GM12891 (cell line): ENCODE measurements around the gene ACTG2.

Experiments
- DNase-seq: peaks from one replicate; pipeline ENCODE4 v3.0.0; 2011; ENCODE audit warnings: low spot score; ENCODE audit not compliant: insufficient read length
- FAIRE-seq: peaks from 2 replicates; lab custom pipeline; 2011; peaks lifted over from hg19 to GRCh38; lab: Jason Lieb, UNC
- PAX5 ChIP-seq: IDR thresholded peaks from 2 replicates; pipeline ENCODE4 v1.6.1; 2011; ENCODE audit warnings: low read length, moderate library complexity, mild to moderate bottlenecking; ENCODE audit not compliant: insufficient read depth, severe bottlenecking
- POLR2A ChIP-seq: IDR thresholded peaks from 2 replicates; pipeline ENCODE4 v1.6.1; 2011; ENCODE audit warnings: low read depth, low read length, control low read depth
- POLR2AphosphoS5 ChIP-seq: IDR thresholded peaks from 2 replicates; pipeline ENCODE4 v1.6.1; 2011; ENCODE audit warnings: low read depth, low read length, control low read depth
- POU2F2 ChIP-seq: IDR thresholded peaks from 2 replicates; pipeline ENCODE4 v1.6.1; 2011; ENCODE audit warnings: low read depth, mild to moderate bottlenecking, control low read depth, low read length, moderate library complexity
- SPI1 ChIP-seq: IDR thresholded peaks from 2 replicates; pipeline ENCODE4 v1.6.1; 2011; ENCODE audit warnings: low read depth, low read length, control low read depth
- TAF1 ChIP-seq: IDR thresholded peaks from 2 replicates; pipeline ENCODE4 v1.6.1; 2011; ENCODE audit warnings: low read depth, low read length, control low read depth

The ACTG2 gene

GRCh38 chr2:73922681-73923080 is 29.9 kb downstream of the ACTG2 start:
- FAIRE-seq (peak; percentile 31), DNase-seq (no peak)
- no peak for TF ChIP-seq TAF1
- no peak for TF ChIP-seq POLR2AphosphoS5
- no peak for TF ChIP-seq POLR2A
- no peak for TF ChIP-seq PAX5
- no peak for TF ChIP-seq SPI1
- no peak for TF ChIP-seq POU2F2

- FAIRE-seq (no peak), DNase-seq (no peak)
- TF ChIP-seq SPI1 (no peak), POLR2AphosphoS5 (no peak), POLR2A (no peak), POU2F2 (no peak), PAX5 (no peak), TAF1 (no peak)
These were observed 32.4 kb downstream of the ACTG2 start for GRCh38 chr2:73925033-73925704.

DNA sequence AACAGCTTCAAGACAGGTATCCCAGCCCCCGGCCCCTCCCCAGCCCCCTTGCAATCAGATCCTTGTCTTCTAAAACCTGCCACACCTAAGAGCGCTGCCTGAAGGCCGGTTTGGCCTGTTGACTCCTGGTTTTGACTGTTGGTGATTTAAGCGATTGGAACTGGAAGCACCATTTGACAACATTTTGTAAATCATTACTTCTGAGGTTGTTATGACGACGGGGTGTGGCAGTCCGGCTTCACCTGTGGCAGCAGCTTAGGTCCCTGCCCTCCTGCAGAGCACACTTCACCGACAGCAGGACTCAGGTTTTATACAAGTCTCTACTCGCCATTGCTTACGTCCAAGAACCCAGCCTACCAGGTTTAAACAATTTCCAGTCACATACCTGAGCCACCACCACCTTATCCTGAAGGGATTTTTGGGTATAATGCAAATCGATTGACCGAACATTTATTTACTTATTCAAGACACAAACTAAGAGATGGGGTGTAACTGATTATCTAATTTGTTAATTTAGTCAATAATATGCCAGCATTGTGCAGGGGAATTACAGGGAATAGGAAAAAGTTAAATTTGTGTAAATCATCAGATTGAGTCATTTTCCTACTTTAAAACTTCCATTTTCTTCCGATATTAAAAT is 33.2 kb downstream of the ACTG2 start:
- FAIRE-seq (peak; percentile 60), DNase-seq (no peak)
- no peak for TF ChIP-seq POLR2AphosphoS5
- TF ChIP-seq TAF1: no peak
- TF ChIP-seq POU2F2: no peak
- TF ChIP-seq POLR2A: no peak
- no peak for TF ChIP-seq SPI1
- TF ChIP-seq PAX5: no peak

- TF ChIP-seq SPI1 (peak; percentile 93), POLR2A (peak; percentile 96), TAF1 (peak; percentile 91), POU2F2 (peak; percentile 82; the same call in 1 of the 2 replicates), POLR2AphosphoS5 (peak; percentile 97), PAX5 (peak; percentile 27)
- DNase-seq (peak; percentile 82), FAIRE-seq (peak; percentile 100)
These were observed 33.9 kb downstream of the ACTG2 start, which contains the start of gene DGUOK for GRCh38 chr2:73926493-73927327. Gene DGUOK, plus strand, starts transcription at chr2:73926880. Its CDS starts 31 bp downstream, at chr2:73926911.

DNA sequence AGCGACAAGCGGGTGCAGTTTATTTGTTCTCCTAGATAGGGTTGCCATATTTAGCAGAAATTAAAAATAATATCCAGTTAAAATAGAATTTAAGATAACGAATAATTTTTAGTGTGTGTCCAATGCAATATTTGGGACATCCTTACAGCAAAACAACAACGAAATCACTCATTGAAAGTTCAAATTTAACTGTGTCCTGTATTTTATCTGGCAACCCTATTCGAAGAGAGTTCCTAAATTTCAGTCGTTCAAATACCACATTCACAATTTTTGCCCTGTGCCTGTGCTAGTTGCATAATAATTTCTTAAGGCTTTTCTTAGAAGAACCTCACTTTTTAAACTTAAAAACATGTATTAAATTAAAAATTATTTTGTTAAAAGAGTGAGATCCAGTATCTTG is 34.5 kb downstream of the ACTG2 start:
- TF ChIP-seq POU2F2 (no peak), TAF1 (no peak), PAX5 (no peak), SPI1 (no peak), POLR2A (no peak), POLR2AphosphoS5 (no peak)
- no peak for DNase-seq
- no peak for FAIRE-seq

- FAIRE-seq: no peak
- no peak for DNase-seq
- TF ChIP-seq TAF1 (no peak), SPI1 (no peak), POLR2A (no peak), PAX5 (no peak), POLR2AphosphoS5 (no peak), POU2F2 (no peak)
These were observed 36.1 kb downstream of the ACTG2 start for GRCh38 chr2:73928963-73929347.

GRCh38 chr2:73930386-73930785 is 37.6 kb downstream of the ACTG2 start:
- TF ChIP-seq POU2F2 (no peak), POLR2AphosphoS5 (no peak), PAX5 (no peak), POLR2A (no peak), SPI1 (no peak), TAF1 (no peak)
- no peak for FAIRE-seq
- no peak for DNase-seq

DNA sequence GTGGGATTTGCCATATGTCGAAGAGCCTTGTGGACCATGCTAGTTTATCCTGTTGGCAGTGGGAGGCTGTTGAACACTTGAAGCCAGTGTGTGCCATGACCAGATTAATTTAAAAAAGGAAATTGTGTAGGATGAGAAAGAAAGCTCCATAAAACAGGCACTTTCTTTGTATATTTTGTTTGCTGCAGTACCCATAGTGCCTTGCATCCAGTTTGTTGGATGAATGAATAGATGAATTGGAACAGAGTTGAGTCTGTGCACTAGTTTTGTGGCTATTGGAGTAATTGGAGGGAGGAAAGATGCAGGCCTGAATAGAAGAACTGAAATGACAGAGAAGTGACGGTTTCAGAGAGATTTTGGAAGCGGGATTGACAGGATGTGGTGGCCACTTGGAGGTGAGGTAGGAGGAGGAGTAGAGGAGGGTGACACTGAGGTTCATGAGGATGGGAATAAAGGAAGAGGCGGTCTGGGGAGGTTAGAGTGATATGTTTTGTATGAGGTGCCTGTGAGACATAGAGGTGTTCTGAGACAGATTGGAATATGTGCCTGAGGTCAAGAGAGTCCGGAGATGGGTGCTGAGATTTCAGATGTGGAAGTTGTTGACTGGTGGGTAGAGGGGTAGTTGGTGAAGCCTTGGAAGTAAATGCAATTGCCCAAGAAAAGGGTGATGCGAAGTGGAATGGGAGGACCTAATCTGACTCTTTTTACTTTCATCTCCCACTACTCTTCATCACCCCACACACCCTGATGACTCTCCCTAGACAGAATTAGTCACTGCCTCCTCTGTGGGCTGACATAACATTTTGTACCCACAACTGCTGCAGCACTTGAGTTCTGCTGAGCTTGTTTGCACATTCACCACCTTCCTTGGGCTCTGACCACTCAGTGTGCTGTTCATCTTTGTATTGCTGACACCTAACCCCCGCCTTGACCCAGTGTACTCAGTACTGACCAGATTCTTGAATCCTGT is 39.0 kb downstream of the ACTG2 start:
- DNase-seq (no peak), FAIRE-seq (no peak)
- TF ChIP-seq TAF1 (no peak), POLR2AphosphoS5 (0 out of 2 replicates have a peak, but pooled peaks have one; percentile 13), POLR2A (no peak), POU2F2 (no peak)

DNA sequence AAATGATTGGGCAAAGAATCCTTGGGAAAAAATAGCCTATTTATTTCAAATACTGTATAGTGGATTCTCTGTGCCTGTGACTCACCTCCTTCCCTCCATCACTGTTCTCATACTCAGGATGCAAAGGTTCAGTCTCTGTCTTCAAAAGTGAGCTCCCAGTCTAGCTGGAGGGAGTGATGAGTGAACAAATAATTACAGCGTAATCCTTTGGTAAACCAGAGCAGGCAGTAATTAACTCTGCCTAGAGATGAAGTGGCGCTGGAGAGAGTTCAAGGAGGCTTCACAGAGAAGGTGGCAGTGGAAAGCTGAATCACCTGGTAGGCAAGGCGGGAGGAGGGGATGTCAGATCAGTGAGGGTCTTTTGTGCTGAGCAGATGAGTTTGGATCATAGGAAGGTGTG is 40.4 kb downstream of the ACTG2 start:
- no peak for FAIRE-seq
- no peak for DNase-seq
- TF ChIP-seq SPI1 (no peak), POLR2AphosphoS5 (no peak), POU2F2 (no peak), POLR2A (no peak), PAX5 (no peak), TAF1 (no peak)
